ENCODE results near the gene TSPAN9.

DNA sequence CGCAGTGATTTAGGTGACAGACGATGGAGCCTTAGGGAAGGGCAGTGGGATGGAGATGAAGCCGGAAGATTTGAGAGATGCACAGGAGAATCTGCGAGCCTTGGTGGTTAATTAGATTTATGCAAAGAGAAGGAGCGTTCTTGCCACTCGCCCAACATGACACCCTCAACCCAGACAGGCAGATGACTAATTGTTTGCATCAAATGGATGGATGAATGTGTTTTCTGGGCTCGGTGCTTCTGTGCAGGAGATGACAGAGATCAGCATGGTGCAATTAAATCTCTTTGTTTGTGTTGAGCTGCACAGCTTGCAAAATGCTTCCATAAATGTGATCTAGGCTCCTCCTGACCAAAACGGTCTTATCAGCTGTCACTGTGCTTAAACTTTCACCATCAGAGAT lies 211.5 kb downstream of the TSPAN9 start:
- TF ChIP-seq CTCF (IDR thresholded peaks at IDR 0.05; ENCODE audit: insufficient read depth, low read length) (no peak), POLR2AphosphoS5 (IDR thresholded peaks at IDR 0.05; ENCODE audit: low read depth) (no peak), GABPA (IDR thresholded peaks at IDR 0.05; ENCODE audit: low read depth) (no peak), REST (IDR thresholded peaks at IDR 0.05; ENCODE audit: insufficient replicate concordance, low read depth) (no peak), SPI1 (IDR thresholded peaks at IDR 0.05; ENCODE audit: borderline replicate concordance, low read depth) (no peak)
